Urinary bladder (tissue), 4 donors: ENCODE results near the gene TSPAN4. TPM values are rescaled to one million over a fixed set of nuclear protein-coding genes. Genes with fewer than 3 reads are reported as not detected.
A peak's percentile ranks its signal among the peaks of the same experiment; 100 is the strongest.

ENCODE experiments used
- DNase-seq: peaks from one replicate; pipeline ENCODE4 v3.0.0-alpha.2; 2015; ENCODE audit errors: extremely low spot score
- H3K27ac ChIP-seq: one replicate; pipeline ENCODE4 v1.5.1; 2013; ENCODE audit warnings: low read depth, mild to moderate bottlenecking, moderate library complexity
- H3K36me3 ChIP-seq: one replicate; pipeline ENCODE4 v1.6.1; 2013; ENCODE audit warnings: mild to moderate bottlenecking, moderate library complexity; ENCODE audit not compliant: insufficient read depth
- H3K4me1 ChIP-seq: one replicate; pipeline ENCODE4 v1.6.1; 2013; ENCODE audit warnings: mild to moderate bottlenecking, moderate library complexity; ENCODE audit not compliant: insufficient read depth
- H3K4me3 ChIP-seq: one replicate; pipeline ENCODE4 v1.5.1; 2013; ENCODE audit warnings: low read depth, low read length
- WGBS: extraction: QIAGEN DNeasy Blood & Tissue Kit; methylation state at CpG from one replicate; pipeline ENCODE4 v1.1.7; 2013; 5-methylcytosine and 5-hydroxymethylcytosine counted together
- polyA plus RNA-seq: library from polyadenylated mRNA; stranded (reverse); fragments of 200-250 nt; gene quantifications from one replicate; pipeline ENCODE4 v1.2.3, GENCODE V29; 2013
- total RNA-seq: library from RNA; depleted of rRNA; stranded (reverse); fragments of >200 nt; gene quantifications from one replicate; pipeline ENCODE4 v1.2.3, GENCODE V29; 2014
- donor health status: healthy with polysubstance abuse.
- donor health status: healthy.

The TSPAN4 gene
- total and polyA plus RNA-seq, 2 donors = 39.4 to 144 TPM

DNA sequence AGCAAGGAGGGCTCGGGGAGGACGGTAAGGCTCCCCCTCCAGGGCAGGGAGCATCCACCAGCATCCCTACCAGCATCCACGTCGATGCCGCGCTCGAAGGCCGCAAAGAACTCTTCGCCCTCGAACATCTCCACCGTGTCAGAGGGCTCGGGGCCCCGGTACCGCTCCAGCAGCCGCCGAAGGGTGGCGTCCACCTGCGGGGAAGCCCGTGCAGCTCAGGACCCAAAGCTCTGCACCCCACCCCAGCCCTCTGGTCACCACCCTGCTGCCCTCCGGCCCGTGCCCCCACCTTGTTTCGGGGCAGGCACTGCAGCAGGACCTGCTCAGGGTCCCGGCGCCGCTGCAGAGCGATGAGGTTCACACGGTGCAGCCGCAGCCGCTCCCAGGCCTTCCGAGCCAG lies 42.2 kb upstream of the TSPAN4 start:
- peaks cover 3% of the 10 kb centered on the region for H3K4me1 ChIP-seq
- H3K36me3 ChIP-seq = no peaks in the 10 kb centered on the region
- no peak overlapping the region for H3K4me3 ChIP-seq
- WGBS = 92% methylated on average over 30 of the region's 30 CpGs
- DNase-seq = no peak
- no peak overlapping the region for H3K27ac ChIP-seq

DNA sequence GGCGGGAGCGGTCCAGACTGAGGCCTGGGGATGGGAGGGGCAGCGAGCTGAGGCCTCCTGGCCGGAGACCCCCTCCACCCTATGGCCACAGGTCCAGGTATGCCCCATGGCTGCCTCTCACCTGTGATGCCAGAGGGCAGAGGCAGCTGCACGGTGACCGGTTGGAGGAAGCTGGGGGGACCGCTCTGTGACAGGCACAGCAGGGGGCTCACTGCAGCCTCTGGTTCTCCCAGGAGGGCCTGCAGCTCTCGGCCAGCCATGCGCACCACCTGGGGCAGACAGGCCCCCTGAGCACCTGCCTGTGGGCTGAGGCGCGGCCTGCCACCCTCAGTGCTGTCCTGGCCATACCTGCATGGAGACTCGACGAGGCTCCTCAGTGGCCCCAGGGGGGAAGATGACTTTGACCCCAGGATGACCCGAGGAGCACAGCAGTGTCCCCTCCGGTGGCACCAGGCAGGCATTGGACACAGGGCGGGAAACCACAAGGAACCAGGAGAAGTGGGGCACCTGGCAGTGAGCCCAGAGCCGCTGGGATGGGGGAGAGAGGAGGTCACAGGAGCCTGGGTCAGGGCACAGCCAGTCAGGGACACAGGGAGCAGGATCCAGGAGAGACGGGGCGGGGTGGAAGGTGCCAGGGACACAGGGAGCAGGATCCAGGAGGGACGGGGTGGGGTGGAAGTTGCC lies 41.4 kb upstream of the TSPAN4 start:
- peaks cover 3% of the 10 kb centered on the region for H3K4me1 ChIP-seq
- no peaks in the 10 kb centered on the region for H3K36me3 ChIP-seq
- WGBS = 91% methylated on average over 20 of the region's 20 CpGs
- no peak overlapping the region for H3K4me3 ChIP-seq
- H3K27ac ChIP-seq = no peak overlapping the region
- no peak for DNase-seq

DNA sequence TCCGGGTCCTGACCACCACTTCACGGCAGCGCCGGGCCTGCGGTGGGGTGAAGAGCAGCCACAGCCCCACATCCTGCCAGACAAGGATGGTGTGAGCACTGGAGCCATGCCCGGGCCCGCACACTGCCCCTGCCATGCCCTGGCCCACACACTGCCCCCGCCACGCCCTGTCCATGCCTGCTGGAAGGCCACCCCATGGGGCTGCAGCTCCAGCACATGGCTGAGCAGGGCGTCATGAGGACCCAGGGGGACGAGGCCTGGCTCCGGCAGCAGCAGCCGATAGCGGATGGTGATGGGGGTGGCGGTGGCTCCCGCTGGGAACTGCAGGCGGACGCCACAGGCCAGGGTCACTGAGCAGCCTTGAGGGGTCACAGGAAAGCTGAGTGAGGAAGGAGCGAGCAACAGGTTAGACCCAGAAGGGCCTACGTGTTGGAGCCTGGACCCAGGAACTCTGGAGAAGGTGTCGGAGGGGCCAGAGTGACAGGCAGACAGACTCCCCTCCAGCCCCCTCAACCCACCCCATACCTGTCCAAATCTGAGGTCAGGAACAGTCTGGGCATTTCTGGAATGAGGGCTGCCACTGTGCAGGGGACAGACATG lies 40.5 kb upstream of the TSPAN4 start:
- no peak for DNase-seq
- Histone ChIP-seq H3K36me3 (no peaks in the 10 kb centered on the region), H3K27ac (no peak overlapping the region), H3K4me1 (peaks cover 3% of the 10 kb centered on the region), H3K4me3 (no peak overlapping the region)
- WGBS = 96% methylated on average over 21 of the region's 21 CpGs

DNA sequence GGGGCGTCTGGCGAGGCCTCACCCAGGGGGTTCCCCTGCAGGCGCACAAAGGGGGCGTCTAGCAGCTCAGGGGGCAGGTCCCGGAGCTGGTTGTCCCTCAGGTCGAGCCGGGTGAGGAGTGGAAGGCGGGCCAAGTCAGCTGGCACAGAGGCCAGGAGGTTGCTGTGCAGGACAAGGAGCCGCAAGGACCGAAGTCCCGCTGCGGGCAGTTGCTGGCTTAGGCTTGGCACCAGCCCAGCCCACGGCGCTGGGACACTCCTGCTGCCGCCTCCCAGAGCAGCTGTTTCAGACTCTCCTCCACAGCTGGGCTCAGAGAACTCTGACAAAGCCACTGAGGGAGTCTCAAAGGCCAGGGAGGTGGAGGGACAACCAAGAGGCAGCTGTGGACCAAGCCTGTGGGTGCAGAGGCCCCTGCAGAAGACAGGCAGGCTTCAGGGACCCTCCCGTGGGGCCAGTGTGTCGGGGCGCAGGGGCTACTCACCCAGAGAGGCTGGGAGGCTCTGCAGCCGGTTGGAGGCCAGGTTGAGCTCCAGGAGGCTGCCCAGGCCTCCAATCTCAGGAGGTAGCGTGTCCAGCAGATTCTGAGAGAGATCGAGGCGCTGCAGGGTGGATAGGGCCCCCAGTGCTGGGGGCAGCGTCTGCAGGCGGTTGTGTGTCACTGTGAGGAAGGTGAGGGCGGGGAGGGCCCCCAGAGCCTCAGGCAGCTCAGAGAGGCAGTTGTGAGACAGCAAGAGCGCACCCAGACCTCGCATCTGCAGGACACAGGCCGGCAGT lies 39.8 kb upstream of the TSPAN4 start:
- DNase-seq = no peak
- Histone ChIP-seq H3K4me3 (no peak overlapping the region), H3K27ac (no peak overlapping the region), H3K4me1 (peaks cover 3% of the 10 kb centered on the region), H3K36me3 (no peaks in the 10 kb centered on the region)
- WGBS = 91% methylated on average over 28 of the region's 28 CpGs

DNA sequence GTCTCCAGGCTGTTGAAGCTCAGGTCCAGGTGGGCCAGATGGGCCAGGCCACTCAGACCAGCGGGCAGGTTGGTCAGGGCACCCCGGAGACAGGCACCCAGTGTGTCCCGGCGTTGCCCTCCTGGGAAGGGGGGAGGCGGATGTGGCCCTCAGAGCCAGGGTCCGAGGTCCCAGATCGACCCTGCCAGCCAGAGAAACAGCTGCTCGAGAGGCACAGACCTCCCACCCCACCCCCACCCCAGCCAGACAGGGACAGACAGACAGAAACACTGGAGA lies 39.2 kb upstream of the TSPAN4 start:
- no peak overlapping the region for H3K4me3 ChIP-seq
- WGBS = 84% methylated on average over 8 of the region's 8 CpGs
- no peak for DNase-seq
- peaks cover 4% of the 10 kb centered on the region for H3K4me1 ChIP-seq
- no peaks in the 10 kb centered on the region for H3K36me3 ChIP-seq
- H3K27ac ChIP-seq = no peak overlapping the region

DNA sequence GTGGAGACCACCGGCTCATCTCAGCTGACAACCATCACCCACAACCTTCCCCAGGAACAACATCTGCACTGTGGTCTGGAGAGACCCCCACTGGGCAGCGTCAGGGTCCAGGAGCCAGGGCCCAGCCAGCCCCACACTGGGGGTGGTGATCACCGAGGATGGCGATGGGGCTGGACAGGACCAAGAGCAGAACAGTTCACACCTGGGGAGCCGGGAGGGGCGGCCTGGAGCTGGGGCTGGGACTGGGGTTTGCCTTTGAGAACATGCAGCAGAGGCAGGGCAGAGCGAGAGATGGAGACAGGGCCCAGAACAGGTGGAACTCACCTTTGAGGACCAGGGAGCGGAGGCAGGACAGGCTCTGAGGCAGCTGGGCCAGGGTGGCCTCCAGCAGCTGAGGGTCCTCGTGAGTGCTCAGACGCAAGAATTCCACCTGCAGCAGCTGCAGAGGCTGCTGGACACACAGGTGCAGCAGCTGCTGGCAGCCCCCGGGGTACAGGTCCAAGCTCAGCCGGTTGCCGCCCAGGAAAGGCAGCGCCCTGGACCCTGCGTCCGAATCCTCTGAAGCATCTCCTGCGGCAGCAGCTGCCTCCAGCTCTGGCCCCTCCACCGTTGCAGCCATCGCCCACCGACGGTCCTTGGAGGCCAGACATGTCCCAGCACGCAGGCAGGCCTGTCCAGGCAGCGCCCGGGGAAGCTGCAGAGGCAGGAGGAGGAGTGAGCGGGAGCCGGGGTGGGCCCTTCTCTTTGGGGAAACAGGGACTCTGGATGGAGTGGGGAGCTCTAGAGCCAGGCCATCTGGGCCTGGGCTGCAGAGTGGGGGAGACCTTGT lies 38.7 kb upstream of the TSPAN4 start:
- Histone ChIP-seq H3K36me3 (no peaks in the 10 kb centered on the region), H3K4me3 (no peak overlapping the region), H3K4me1 (peaks cover 6% of the 10 kb centered on the region), H3K27ac (no peak overlapping the region)
- DNase-seq = no peak
- 46% methylated on average over 26 of the region's 26 CpGs for WGBS

DNA sequence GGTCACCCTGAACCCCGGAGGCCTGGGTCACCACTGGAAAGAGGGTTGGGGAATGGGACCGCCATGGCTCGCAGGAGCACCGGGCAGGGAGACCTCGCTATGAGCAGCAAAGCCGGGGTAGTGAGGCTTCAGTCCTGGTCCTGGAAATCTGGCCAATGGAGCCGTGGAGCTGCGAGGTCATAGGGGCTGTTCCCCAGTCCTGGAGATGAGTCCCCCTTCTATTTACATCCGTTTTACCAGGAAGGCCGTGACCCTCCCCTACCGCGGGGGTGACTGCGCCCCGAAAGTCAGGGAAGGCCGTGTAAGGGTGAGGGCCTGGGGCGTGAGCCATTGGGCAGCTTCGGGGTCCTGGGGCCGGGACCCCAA lies 38.1 kb upstream of the TSPAN4 start:
- H3K27ac ChIP-seq = no peak overlapping the region
- H3K36me3 ChIP-seq = no peaks in the 10 kb centered on the region
- DNase-seq = no peak
- H3K4me3 ChIP-seq = peak overlapping the region; percentile 58
- peaks cover 6% of the 10 kb centered on the region for H3K4me1 ChIP-seq
- 5% methylated on average over 18 of the region's 18 CpGs for WGBS

DNA sequence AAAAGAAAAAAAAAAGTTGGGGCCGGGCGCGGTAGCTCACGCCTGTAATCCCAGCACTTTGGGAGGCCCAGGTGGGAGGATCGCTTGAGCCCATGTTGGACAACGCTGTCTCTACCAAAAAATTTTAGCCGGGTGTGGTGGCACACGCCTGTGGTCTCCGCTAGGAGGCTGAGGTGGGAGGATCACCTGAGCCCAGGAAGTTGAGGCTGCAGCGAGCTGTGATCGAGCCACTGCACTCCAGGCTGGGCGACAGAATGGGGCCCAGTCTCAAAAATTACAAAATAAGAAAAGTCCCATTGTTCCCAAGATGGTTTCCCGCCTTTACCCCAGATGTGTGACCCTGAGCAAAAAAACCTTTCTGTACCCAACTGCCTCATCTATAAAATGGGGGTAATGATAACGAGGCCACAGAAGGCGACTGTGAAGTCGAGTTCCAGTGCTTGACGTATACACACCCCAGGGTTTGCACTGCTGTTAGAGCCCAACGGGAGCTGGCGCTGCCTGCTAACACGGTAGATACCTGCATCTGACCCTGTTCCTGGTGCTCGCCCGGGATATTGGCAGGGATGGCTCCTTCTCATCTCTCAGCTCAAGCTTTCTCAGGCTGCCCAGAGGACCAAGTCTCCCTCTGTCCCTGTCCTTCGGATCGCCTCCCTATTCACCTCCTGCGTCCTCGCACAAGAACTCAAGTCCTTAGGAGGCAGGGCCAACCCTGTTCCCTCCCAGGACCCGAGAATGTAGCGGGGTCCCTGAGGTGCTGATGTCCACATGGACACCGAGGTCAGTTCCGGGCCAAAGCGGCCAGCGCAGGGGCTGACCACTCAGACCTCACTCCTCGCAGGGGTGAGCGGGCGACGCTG lies 34.0 kb upstream of the TSPAN4 start:
- peaks cover 6% of the 10 kb centered on the region for H3K4me1 ChIP-seq

DNA sequence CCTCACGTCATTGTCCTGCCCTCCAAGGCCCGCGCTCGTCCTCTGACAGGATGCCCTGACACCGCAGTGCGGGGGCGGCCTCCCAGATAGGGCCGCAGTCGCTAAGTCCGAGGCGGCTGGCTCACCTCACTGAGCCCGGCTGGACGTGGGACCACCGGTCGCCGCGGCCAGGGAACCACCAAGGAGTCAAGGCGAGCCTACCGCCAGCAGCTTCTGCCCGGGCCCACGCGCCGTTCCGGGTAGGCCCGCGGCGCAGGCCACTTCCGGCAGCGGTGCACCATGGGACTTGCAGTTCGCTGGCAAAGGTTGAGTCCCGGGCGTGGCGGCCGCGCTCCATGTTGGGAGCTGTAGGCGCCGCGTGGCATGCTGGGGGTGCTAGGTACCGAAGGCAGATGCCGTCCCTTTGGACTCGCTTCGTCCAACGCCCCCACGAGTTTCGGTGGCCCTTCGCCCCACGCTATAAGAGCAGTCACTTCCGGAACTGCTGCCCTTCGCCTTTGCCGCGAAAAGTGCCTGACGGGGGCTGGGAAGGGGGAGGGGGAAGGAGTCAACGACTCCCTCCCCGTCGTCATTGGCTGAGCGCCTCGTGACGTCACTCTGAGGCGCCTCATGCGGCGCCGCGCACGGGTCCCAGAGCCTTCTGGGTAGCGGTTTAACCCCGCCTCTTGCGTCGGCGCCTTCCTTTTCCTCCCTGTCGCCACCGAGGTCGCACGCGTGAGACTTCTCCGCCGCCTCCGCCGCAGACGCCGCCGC lies 33.2 kb upstream of the TSPAN4 start, which contains the start of gene RPLP2:
Gene RPLP2, plus strand, starts transcription at position 681 of the 753 bp plus-strand sequence. CDS start 268 bp downstream, outside the sequence.
- peak within 1 kb of the TSS; percentile 86 for H3K4me3 ChIP-seq
- under 1% methylated on average over 81 of the region's 81 CpGs for WGBS
- peak within 1 kb of the TSS; percentile 97 for H3K27ac ChIP-seq
- H3K36me3 ChIP-seq = no peaks in the 10 kb centered on the region
- peaks cover 6% of the 10 kb centered on the region for H3K4me1 ChIP-seq
- peak; percentile 93 for DNase-seq

More for the DNA sequence above, 34.0 kb upstream of the TSPAN4 start:
- WGBS = 31% methylated on average over 36 of the region's 36 CpGs
- Histone ChIP-seq H3K27ac (peak overlapping the region; percentile 97), H3K36me3 (no peaks in the 10 kb centered on the region), H3K4me3 (peak overlapping the region; percentile 86)
- no peak for DNase-seq

DNA sequence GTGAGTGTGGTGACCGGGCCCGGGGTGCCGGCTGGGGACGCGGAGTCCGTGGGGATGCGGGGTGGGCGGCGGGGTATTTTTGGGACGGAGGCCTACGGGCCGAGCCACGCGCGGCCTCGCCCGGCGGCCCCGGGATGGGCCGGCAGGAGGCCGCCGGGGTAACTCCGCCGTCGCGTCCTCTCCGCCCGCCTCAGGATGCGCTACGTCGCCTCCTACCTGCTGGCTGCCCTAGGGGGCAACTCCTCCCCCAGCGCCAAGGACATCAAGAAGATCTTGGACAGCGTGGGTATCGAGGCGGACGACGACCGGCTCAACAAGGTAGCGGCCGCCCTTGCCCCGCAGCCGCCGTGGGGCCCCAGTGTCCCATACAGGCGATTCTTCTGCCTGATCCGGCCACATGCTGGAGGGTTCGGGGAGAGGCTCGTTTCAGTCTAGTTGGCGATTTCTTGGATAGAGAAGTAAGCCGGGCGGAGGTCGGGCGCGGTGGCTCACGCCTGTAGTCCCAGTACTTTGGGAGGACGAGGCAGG lies 32.5 kb upstream of the TSPAN4 start:
- H3K27ac ChIP-seq = peak overlapping the region; percentile 54
- peak overlapping the region; percentile 86 for H3K4me3 ChIP-seq
- no peaks in the 10 kb centered on the region for H3K36me3 ChIP-seq
- H3K4me1 ChIP-seq = peaks cover 3% of the 10 kb centered on the region
- DNase-seq = no peak
- under 1% methylated on average over 55 of the region's 55 CpGs for WGBS

DNA sequence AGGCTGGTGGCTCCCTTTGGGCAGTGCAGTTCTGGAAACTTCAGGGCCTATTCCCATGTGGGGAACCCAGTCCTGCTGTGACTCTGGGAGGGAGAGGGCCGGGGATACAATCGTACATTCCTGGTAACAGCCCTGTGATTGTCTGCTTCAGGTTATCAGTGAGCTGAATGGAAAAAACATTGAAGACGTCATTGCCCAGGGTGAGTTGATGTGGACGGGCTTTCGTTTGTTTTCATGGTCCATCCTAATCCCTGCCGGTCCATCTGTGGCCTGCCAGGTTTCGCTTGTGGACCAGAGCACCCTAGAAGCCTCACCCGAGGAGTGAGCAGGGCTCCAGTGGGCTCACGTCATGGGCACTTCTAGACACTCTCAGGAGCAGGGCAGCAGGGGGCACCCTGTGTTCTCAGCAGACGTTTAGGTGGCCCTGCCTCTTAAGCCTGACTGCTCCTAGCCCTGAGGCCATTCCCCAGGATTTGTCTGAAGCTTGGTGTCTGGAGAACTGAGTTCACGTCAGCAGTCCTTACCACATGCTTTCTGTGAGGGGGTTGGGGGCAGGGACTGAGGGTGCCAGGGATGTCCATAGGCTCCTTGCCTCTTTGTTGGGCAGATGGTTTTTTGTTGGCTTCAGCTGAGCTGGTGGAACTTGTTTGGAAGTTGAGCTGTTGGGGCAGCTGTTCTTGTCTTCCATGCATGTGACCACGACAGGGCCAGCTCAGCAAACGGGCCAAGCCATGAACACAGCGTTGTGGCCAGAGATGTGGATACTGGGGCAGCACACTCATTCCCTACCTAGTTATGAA lies 31.0 kb upstream of the TSPAN4 start:
- H3K4me3 ChIP-seq = no peak overlapping the region
- H3K27ac ChIP-seq = no peak overlapping the region
- 69% methylated on average over 14 of the region's 14 CpGs for WGBS

More for the DNA sequence above, 31.0 kb upstream of the TSPAN4 start:
- H3K4me1 ChIP-seq = peaks cover 3% of the 10 kb centered on the region
- DNase-seq = no peak
- no peaks in the 10 kb centered on the region for H3K36me3 ChIP-seq
